HG02884 (cell line): ENCODE data around the gene PTCRA.

Source experiments
- ATAC-seq: cut with Tn5 transposase; IDR thresholded peaks from one replicate; pipeline ENCODE4 v1.9.1; 2021; ENCODE audit warnings: mild to moderate bottlenecking, moderate library complexity; ENCODE audit not compliant: unreplicated experiment

Gene PTCRA

GRCh38 chr6:42969934-42970333 lies 54.1 kb downstream of the PTCRA start:
- ATAC-seq = no peak

- no peak for ATAC-seq
Measured at GRCh38 chr6:42970871-42971612, 55.2 kb downstream of the PTCRA start.

GRCh38 chr6:42971746-42972327 lies 56.0 kb downstream of the PTCRA start:
- ATAC-seq = no peak

- no peak for ATAC-seq
Measured at GRCh38 chr6:42973926-42974325, 58.1 kb downstream of the PTCRA start.

GRCh38 chr6:42974919-42975505 lies 59.2 kb downstream of the PTCRA start:
- no peak for ATAC-seq
